Measurements from ENCODE around the gene GRIN2A. TPM values are rescaled to one million over a fixed set of nuclear protein-coding genes. Genes with fewer than 3 reads are reported as not detected.

Gene GRIN2A
- total and polyA plus RNA-seq, 3 donors from 2014 or later = 7.0 to 20.3 (median 10.4) TPM

- TF ChIP-seq POLR2A (IDR thresholded peaks at IDR 0.05) = no peak
- no peak for TF ChIP-seq CTCF (IDR thresholded peaks at IDR 0.05)
- intact Hi-C loops (cut with DNase I; ENCODE audit: low total_unique reads) = no loop called here
- WGBS, 2 donors = 77 to 82% methylated on average over 23 to 26 of the region's 26 CpGs
These were observed 71.0 kb downstream of the GRIN2A start for GRCh38 chr16:10111156-10111761.

GRCh38 chr16:10110552-10110951 is 71.7 kb downstream of the GRIN2A start:
- intact Hi-C loops (cut with DNase I; ENCODE audit: low total_unique reads) = no loop called here
- WGBS, 2 donors = 31 to 43% methylated on average over 4 of the region's 4 CpGs
- DNase-seq = no peak
- Histone ChIP-seq H3K4me1 (no peaks in the 10 kb centered on the region), H3K4me3 (no peak overlapping the region), H3K36me3 (ENCODE audit: low read depth, missing control alignments) (no peaks in the 10 kb centered on the region), H3K9me3 (no peaks in the 10 kb centered on the region), H3K27ac (no peak overlapping the region), H3K27me3 (no peaks in the 10 kb centered on the region)
- TF ChIP-seq CTCF (IDR thresholded peaks at IDR 0.05) = no peak

More at GRCh38 chr16:10111156-10111761, 71.0 kb downstream of the GRIN2A start:
- H3K27me3 ChIP-seq = no peaks in the 10 kb centered on the region
- peak overlapping the region in 1 of 2 donors; percentile 16 for H3K4me3 ChIP-seq
- no peak overlapping the region for H3K27ac ChIP-seq
- no peak for DNase-seq
- no peaks in the 10 kb centered on the region for H3K4me1 ChIP-seq
- no peaks in the 10 kb centered on the region for H3K36me3 ChIP-seq (ENCODE audit: low read depth, missing control alignments)
- no peaks in the 10 kb centered on the region for H3K9me3 ChIP-seq

GRCh38 chr16:10107081-10107480 is 75.1 kb downstream of the GRIN2A start:
- WGBS, 2 donors = 92 to 100% methylated on average over 1 of the region's 1 CpG
- H3K27ac ChIP-seq = no peak overlapping the region
- no peaks in the 10 kb centered on the region for H3K9me3 ChIP-seq
- no peaks in the 10 kb centered on the region for H3K27me3 ChIP-seq
- no peak overlapping the region for H3K4me3 ChIP-seq
- DNase-seq = no peak
- no peak for TF ChIP-seq POLR2A (IDR thresholded peaks at IDR 0.05)
- TF ChIP-seq CTCF (IDR thresholded peaks at IDR 0.05) = no peak
- no peaks in the 10 kb centered on the region for H3K36me3 ChIP-seq (ENCODE audit: low read depth, missing control alignments)
- H3K4me1 ChIP-seq = no peaks in the 10 kb centered on the region
- intact Hi-C loops (cut with DNase I; ENCODE audit: low total_unique reads) = no loop called here

GRCh38 chr16:10103700-10104099 is 78.5 kb downstream of the GRIN2A start:
- Histone ChIP-seq H3K4me3 (no peak overlapping the region), H3K27ac (no peak overlapping the region), H3K4me1 (no peaks in the 10 kb centered on the region), H3K36me3 (ENCODE audit: low read depth, missing control alignments) (no peaks in the 10 kb centered on the region), H3K27me3 (no peaks in the 10 kb centered on the region), H3K9me3 (no peaks in the 10 kb centered on the region)
- TF ChIP-seq CTCF (IDR thresholded peaks at IDR 0.05) = no peak
- no peak for TF ChIP-seq POLR2A (IDR thresholded peaks at IDR 0.05)
- 88 to 89% methylated on average over 1 of the region's 1 CpG for WGBS, 2 donors
- no peak for DNase-seq
- intact Hi-C loops (cut with DNase I; ENCODE audit: low total_unique reads) = no loop called here

- intact Hi-C loops (cut with DNase I; ENCODE audit: low total_unique reads) = no loop called here
These were observed 79.1 kb downstream of the GRIN2A start for GRCh38 chr16:10103118-10103517.

More at GRCh38 chr16:10103118-10103517, 79.1 kb downstream of the GRIN2A start:
- TF ChIP-seq POLR2A (IDR thresholded peaks at IDR 0.05) (no peak), CTCF (IDR thresholded peaks at IDR 0.05) (no peak)
- Histone ChIP-seq H3K36me3 (ENCODE audit: low read depth, missing control alignments) (no peaks in the 10 kb centered on the region), H3K9me3 (no peaks in the 10 kb centered on the region), H3K27ac (no peak overlapping the region), H3K4me1 (no peaks in the 10 kb centered on the region), H3K27me3 (no peaks in the 10 kb centered on the region), H3K4me3 (no peak overlapping the region)
- no peak for DNase-seq
